OCI-LY1 (cell line): ENCODE results near the gene PRKCH.

ENCODE experiments used
- H2AFZ ChIP-seq: fragments of 200-600 bp; sonication (generic), shearing (Covaris generic); 2 replicates; pipeline ENCODE4 v1.6.0; 2014; ENCODE audit warnings: antibody characterized with exemption, mild to moderate bottlenecking, low read length
- H3F3A ChIP-seq: fragments of 200-600 bp; sonication (generic), shearing (Covaris generic); 2 replicates; pipeline ENCODE4 v1.6.0; 2014; ENCODE audit warnings: mild to moderate bottlenecking, antibody characterized with exemption, low read length, moderate library complexity; ENCODE audit not compliant: insufficient read depth
- H3K27ac ChIP-seq: fragments of 200-600 bp; sonication (generic); 2 replicates; pipeline ENCODE4 v1.5.1; 2014; ENCODE audit warnings: low read length, mixed run types, mild to moderate bottlenecking, low read depth; ENCODE audit not compliant: poor library complexity, severe bottlenecking
- H3K27me3 ChIP-seq: fragments of 200-600 bp; sonication (generic); 2 replicates; pipeline ENCODE4 v1.6.0; 2014; ENCODE audit warnings: antibody characterized with exemption, mild to moderate bottlenecking, low read length, moderate library complexity; ENCODE audit not compliant: insufficient read depth
- H3K36me3 ChIP-seq: fragments of 200-600 bp; sonication (generic); 2 replicates; pipeline ENCODE4 v1.6.1; 2014; ENCODE audit warnings: mild to moderate bottlenecking, antibody characterized with exemption, low read length, moderate library complexity, mixed read lengths; ENCODE audit not compliant: insufficient read depth
- H3K4me1 ChIP-seq: fragments of 200-600 bp; sonication (generic); 2 replicates; pipeline ENCODE4 v1.5.1; 2014; ENCODE audit warnings: mild to moderate bottlenecking, low read length, moderate library complexity; ENCODE audit not compliant: insufficient read depth, severe bottlenecking
- H3K4me2 ChIP-seq: fragments of 200-600 bp; sonication (generic), shearing (Covaris generic); 2 replicates; pipeline ENCODE4 v1.6.1; 2014; ENCODE audit warnings: low read length
- H3K4me3 ChIP-seq: fragments of 200-600 bp; sonication (generic); 2 replicates; pipeline ENCODE4 v1.5.1; 2014; ENCODE audit warnings: low read length, low read depth, mild to moderate bottlenecking, mixed read lengths; ENCODE audit not compliant: poor library complexity, severe bottlenecking
- H3K79me2 ChIP-seq: fragments of 200-600 bp; shearing (Covaris generic); 2 replicates; pipeline ENCODE4 v1.6.1; 2016; ENCODE audit warnings: mixed run types, low read length, mixed read lengths; ENCODE audit not compliant: insufficient read depth
- H3K9ac ChIP-seq: fragments of 200-600 bp; sonication (generic), shearing (Covaris generic); 2 replicates; pipeline ENCODE4 v1.6.1; 2014; ENCODE audit warnings: mild to moderate bottlenecking, low read length, mixed read lengths
- H3K9me2 ChIP-seq: fragments of 200-600 bp; sonication (generic), shearing (Covaris generic); 2 replicates; pipeline ENCODE4 v1.6.1; 2014; ENCODE audit warnings: low read depth, mild to moderate bottlenecking, low read length, mixed read lengths
- H3K9me3 ChIP-seq: fragments of 200-600 bp; shearing (Covaris generic); 2 replicates; pipeline ENCODE4 v1.6.1; 2014; ENCODE audit warnings: low read length, mixed read lengths
- H4K20me1 ChIP-seq: fragments of 200-600 bp; sonication (generic), shearing (Covaris generic); 2 replicates; pipeline ENCODE4 v1.6.0; 2016; ENCODE audit warnings: mild to moderate bottlenecking, low read length; ENCODE audit not compliant: insufficient read depth
- CTCF ChIP-seq: fragments of 200-600 bp; sonication (generic), shearing (Covaris generic); IDR thresholded peaks from 2 replicates; pipeline ENCODE4 v1.5.1; 2017; ENCODE audit warnings: mild to moderate bottlenecking, antibody characterized with exemption, low read length, moderate library complexity, mixed read lengths
- EZH2 ChIP-seq: fragments of 200-600 bp; sonication (generic), shearing (Covaris generic); IDR thresholded peaks from 2 replicates; pipeline ENCODE4 v1.8.0; 2017; ENCODE audit warnings: borderline replicate concordance, mixed run types, mild to moderate bottlenecking, antibody characterized with exemption, low read length, moderate library complexity, mixed read lengths

PRKCH gene

DNA sequence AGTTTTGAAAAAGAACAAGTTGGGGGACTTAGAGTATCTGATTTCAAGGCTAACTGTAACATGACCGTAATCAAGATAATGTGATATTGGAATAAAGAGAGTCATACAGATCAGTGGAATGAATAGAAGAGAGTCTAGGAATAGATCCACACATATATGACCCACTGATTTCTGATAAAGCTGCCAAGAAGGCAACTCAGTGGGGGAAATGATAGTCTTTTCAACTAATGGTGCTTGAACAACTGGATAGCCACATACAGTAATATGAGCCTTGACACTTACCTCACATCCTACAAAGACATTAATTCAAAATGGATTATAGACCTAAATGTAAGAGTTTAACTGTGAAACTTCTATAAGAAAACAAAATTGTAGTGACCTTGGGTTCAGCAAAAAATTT, 3.8 kb downstream of the PRKCH start:
- Histone ChIP-seq H3K9me2 (no peaks in the 10 kb centered on the region), H3F3A (no peaks in the 10 kb centered on the region), H3K4me1 (no peaks in the 10 kb centered on the region), H4K20me1 (no peaks in the 10 kb centered on the region), H3K9ac (no peak overlapping the region), H3K4me2 (no peak overlapping the region), H3K27ac (no peak overlapping the region), H3K79me2 (no peaks in the 10 kb centered on the region), H3K4me3 (no peak overlapping the region), H3K36me3 (no peaks in the 10 kb centered on the region), H3K27me3 (no peaks in the 10 kb centered on the region), H2AFZ (no peak overlapping the region), H3K9me3 (no peaks in the 10 kb centered on the region)
- TF ChIP-seq CTCF (no peak), EZH2 (no peak)

GRCh38 chr14:61326146-61326545, 4.8 kb downstream of the PRKCH start:
- Histone ChIP-seq H3K36me3 (no peaks in the 10 kb centered on the region), H3K27ac (no peak overlapping the region), H3F3A (no peaks in the 10 kb centered on the region), H3K9me2 (no peaks in the 10 kb centered on the region), H3K4me2 (no peak overlapping the region), H3K9me3 (no peaks in the 10 kb centered on the region), H2AFZ (no peak overlapping the region), H3K79me2 (no peaks in the 10 kb centered on the region), H3K4me3 (no peak overlapping the region), H3K27me3 (no peaks in the 10 kb centered on the region), H3K9ac (no peak overlapping the region), H4K20me1 (no peaks in the 10 kb centered on the region), H3K4me1 (no peaks in the 10 kb centered on the region)
- TF ChIP-seq CTCF: no peak
- no peak for TF ChIP-seq EZH2

DNA sequence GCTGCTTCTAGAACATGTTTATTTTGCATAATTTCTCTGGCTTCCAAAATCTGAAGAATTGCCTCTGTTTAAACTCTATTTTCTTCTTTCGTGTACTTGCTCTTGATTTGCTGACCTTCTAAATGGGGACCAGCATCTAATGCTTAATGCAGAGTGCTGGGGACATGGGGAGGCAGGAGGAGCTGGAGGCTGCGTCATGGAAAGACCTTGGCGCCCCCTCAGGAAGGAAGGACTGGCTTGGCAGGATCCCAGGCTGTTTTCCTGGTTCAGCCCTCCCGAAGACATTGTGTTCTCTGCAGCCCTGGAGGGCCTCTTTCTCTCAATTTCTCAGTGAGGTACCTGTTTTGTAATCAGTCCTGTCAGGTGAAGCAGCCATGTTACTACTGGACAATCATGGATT, 5.5 kb downstream of the PRKCH start:
- no peak overlapping the region for H3K4me2 ChIP-seq
- H3K9ac ChIP-seq: no peak overlapping the region
- no peaks in the 10 kb centered on the region for H3K79me2 ChIP-seq
- TF ChIP-seq CTCF: no peak
- no peak for TF ChIP-seq EZH2
- H4K20me1 ChIP-seq: no peaks in the 10 kb centered on the region
- no peak overlapping the region for H3K27ac ChIP-seq
- no peak overlapping the region for H3K4me3 ChIP-seq
- H3K4me1 ChIP-seq: no peaks in the 10 kb centered on the region
- H3F3A ChIP-seq: no peaks in the 10 kb centered on the region
- no peaks in the 10 kb centered on the region for H3K9me3 ChIP-seq
- H3K36me3 ChIP-seq: no peaks in the 10 kb centered on the region
- H3K27me3 ChIP-seq: no peaks in the 10 kb centered on the region
- no peak overlapping the region for H2AFZ ChIP-seq
- H3K9me2 ChIP-seq: no peaks in the 10 kb centered on the region
